Measurements from ENCODE around the gene FANCE.

GRCh38 chr6:35468181-35468979 is 16.2 kb downstream of the FANCE start, which contains the start of gene RPL10A:
- TF ChIP-seq POLR2A (IDR thresholded peaks at IDR 0.05) (peak; percentile 83 to 95 (median 92)), CTCF (IDR thresholded peaks at IDR 0.05) (peak; percentile 93 to 99 (median 99))
